CD4-positive, alpha-beta memory T cell (primary cell): Measurements from ENCODE around the gene MKNK1. TPM values are rescaled to one million over a fixed set of nuclear protein-coding genes. Genes with fewer than 3 reads are reported as not detected.

ENCODE experiments used
- CTCF ChIA-PET: fragments of 350-600 bp; sonication (Branson Sonifier 250); formaldehyde crosslinking; loops from one replicate; lab custom pipeline; 2021; ENCODE audit warnings: inconsistent platforms; ENCODE audit not compliant: partially characterized antibody; lab: Charles Lee
- POLR2A ChIA-PET: fragments of 350-600 bp; sonication (Branson Sonifier 250); formaldehyde crosslinking; loops from one replicate; lab custom pipeline; 2021; ENCODE audit not compliant: partially characterized antibody; lab: Charles Lee
- DNase-seq, 5 donors: peaks; one replicate each; pipeline versions ENCODE4 v3.0.0 to v3.0.0-alpha.2; 2020 to 2022; ENCODE audit warnings: mixed read lengths in 1 of 5
- H3K27ac ChIP-seq: one replicate; pipeline ENCODE4 v1.7.0; 2013; ENCODE audit warnings: low read depth, low read length
- H3K27me3 ChIP-seq: 2 replicates; pipeline ENCODE4 v1.7.0; 2013; ENCODE audit warnings: mild to moderate bottlenecking, low read length, moderate library complexity; ENCODE audit not compliant: insufficient read depth
- H3K36me3 ChIP-seq: 2 replicates; pipeline ENCODE4 v1.7.0; 2013; ENCODE audit warnings: mild to moderate bottlenecking, low read length, moderate library complexity; ENCODE audit not compliant: insufficient read depth
- H3K4me1 ChIP-seq: 2 replicates; pipeline ENCODE4 v1.7.0; 2013; ENCODE audit warnings: mild to moderate bottlenecking, low read length, moderate library complexity; ENCODE audit not compliant: insufficient read depth
- H3K4me3 ChIP-seq, 2 donors: one replicate each; pipeline ENCODE4 v1.7.0; 2013; ENCODE audit warnings: low read length in 2 of 2, mild to moderate bottlenecking in 1 of 2
- H3K9me3 ChIP-seq, 2 donors: one replicate each; pipeline ENCODE4 v1.7.0; 2013; ENCODE audit warnings: low read length in 2 of 2, control low read depth in 1 of 2; ENCODE audit not compliant: control insufficient read depth in 1 of 2
- H3K27ac Mint-ChIP-seq, 7 donors: one replicate each; pipeline ENCODE4 v1.8.0; 2020 to 2021; ENCODE audit warnings: mixed read lengths in 7 of 7, mild to moderate bottlenecking in 6 of 7, inconsistent platforms in 3 of 7, moderate library complexity in 3 of 7
- H3K27me3 Mint-ChIP-seq, 2 donors: one replicate each; pipeline ENCODE4 v1.8.0; 2020 to 2021; ENCODE audit warnings: mixed read lengths in 2 of 2
- H3K36me3 Mint-ChIP-seq, 2 donors: one replicate each; pipeline ENCODE4 v1.8.0; 2020 to 2021; ENCODE audit warnings: mixed read lengths in 2 of 2, inconsistent platforms in 1 of 2, mild to moderate bottlenecking in 1 of 2
- H3K4me1 Mint-ChIP-seq, 4 donors: one replicate each; pipeline ENCODE4 v1.8.0; 2020 to 2021; ENCODE audit warnings: mixed read lengths in 4 of 4, mild to moderate bottlenecking in 1 of 4
- H3K4me3 Mint-ChIP-seq, 8 donors: one replicate each; pipeline ENCODE4 v1.8.0; 2020 to 2021; ENCODE audit warnings: mixed read lengths in 8 of 8, mild to moderate bottlenecking in 7 of 8, moderate library complexity in 6 of 8, inconsistent platforms in 3 of 8
- H3K9me3 Mint-ChIP-seq, 8 donors: one replicate each; pipeline ENCODE4 v1.8.0; 2020 to 2021; ENCODE audit warnings: mixed read lengths in 8 of 8, mild to moderate bottlenecking in 5 of 8, inconsistent platforms in 3 of 8, moderate library complexity in 1 of 8
- intact Hi-C: fragments of 100-400 bp; cut with micrococcal nuclease; formaldehyde crosslinking; loops from one replicate; pipeline ENCODE4 v1.15.1; 2023
- polyA plus RNA-seq, 2 donors: library from polyadenylated mRNA; unstranded; fragments of 300-500 nt; fragmentation: Illumina TruSeq; gene quantifications; one replicate each; pipeline ENCODE4 v1.2.3, GENCODE V29; 2021
- total RNA-seq, 2 experiments: library from RNA; stranded (reverse); gene quantifications; one replicate each; pipeline ENCODE4 v1.2.3, GENCODE V29; 2021

MKNK1 gene
- total and polyA plus RNA-seq, 4 experiments from 2014 or later: 29.3 to 54.9 (median 43.8) TPM

DNA sequence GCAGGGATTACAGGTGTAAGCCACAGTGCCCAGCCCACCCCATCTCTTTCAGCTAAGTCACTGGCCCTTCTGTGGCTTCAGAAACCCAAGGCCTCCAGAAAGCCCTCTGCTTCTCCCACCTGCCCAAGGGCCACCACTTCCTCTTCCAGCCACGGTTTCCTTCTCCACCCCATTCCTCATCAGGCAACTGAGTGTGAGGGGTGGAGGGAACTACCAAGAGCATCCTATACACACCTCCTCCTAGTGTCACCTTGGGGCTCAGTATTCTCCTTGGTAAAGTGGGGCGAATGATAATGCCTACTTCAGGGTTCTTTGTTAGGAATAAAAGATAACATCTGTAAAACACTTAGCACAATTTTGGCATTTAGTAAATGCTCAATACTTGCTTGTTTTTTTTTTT is 82.7 kb downstream of the MKNK1 start:
- peaks cover 16 to 27% of the 10 kb centered on the region in 2 donors for H3K27me3 Mint-ChIP-seq
- no peaks in the 10 kb centered on the region for H3K9me3 Mint-ChIP-seq
- no peak overlapping the region for H3K27ac Mint-ChIP-seq
- no peak for DNase-seq
- peaks cover 5% of the 10 kb centered on the region for H3K4me1 ChIP-seq
- no peaks in the 10 kb centered on the region for H3K9me3 ChIP-seq
- no peak overlapping the region for H3K27ac ChIP-seq
- no peak overlapping the region for H3K4me3 Mint-ChIP-seq
- no peaks in the 10 kb centered on the region for H3K27me3 ChIP-seq
- ChIA-PET CTCF (interaction anchor here (1.4 to 1.8 kb wide), 2 partner anchors 8 to 12 kb away, joined by 4 to 5 read pairs; no protein-coding TSS in a partner anchor), POLR2A (no interaction called here)
- H3K36me3 Mint-ChIP-seq: no peaks in the 10 kb centered on the region
- H3K4me1 Mint-ChIP-seq: peaks cover 4 to 10% (median 5%) of the 10 kb centered on the region in 4 donors
- intact Hi-C loops: no loop called here
- H3K36me3 ChIP-seq: no peaks in the 10 kb centered on the region
- no peak overlapping the region for H3K4me3 ChIP-seq

DNA sequence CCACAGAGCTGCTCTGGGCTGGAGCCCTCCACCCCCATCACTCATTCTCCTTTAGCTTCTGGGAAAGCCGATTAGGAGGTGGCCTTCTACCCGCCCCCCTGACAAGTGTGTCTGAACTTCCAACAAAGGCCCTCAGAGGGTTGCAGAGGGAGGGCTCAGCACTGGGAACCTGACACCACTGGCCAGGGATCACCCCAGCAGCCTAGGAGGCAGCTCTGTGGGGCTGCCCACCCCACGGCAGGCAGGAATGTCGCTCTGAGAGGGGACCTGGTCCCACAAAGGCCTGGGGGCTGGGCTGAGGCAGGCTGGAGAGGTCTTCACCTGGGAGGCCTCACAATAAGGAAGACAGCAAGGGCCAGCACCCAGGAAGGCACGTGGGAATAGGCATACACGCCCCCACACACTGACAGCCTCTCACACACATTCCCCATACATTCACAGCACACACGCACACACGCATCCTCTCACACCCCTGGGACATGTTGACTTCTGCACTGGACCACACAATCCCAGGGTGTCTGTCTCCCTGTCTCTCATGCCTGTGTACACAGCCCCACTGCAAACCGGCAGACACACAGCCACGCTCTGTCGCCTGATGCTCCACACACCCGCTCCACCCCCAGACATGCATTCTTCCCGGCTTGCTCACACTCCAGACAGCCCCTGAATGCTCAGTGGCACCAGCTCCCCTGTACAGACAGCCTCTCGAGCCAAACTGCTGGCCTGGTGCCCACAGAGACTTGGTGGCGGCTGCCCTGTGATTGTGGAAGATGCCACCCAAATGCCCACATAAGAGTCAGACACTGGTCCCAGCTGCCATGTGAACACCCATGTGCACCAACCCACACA is 83.8 kb downstream of the MKNK1 start:
- no peak overlapping the region for H3K4me3 Mint-ChIP-seq
- ChIA-PET CTCF (interaction anchor here (0.6 to 1.8 kb wide), 2 partner anchors 9 to 73 kb away, joined by 3 to 5 read pairs; no protein-coding TSS in a partner anchor), POLR2A (no interaction called here)
- H3K9me3 ChIP-seq: no peaks in the 10 kb centered on the region
- peaks cover 4 to 10% (median 5%) of the 10 kb centered on the region in 4 donors for H3K4me1 Mint-ChIP-seq
- peaks cover 5% of the 10 kb centered on the region for H3K4me1 ChIP-seq
- no peak overlapping the region for H3K4me3 ChIP-seq
- no peaks in the 10 kb centered on the region for H3K27me3 ChIP-seq
- H3K9me3 Mint-ChIP-seq: no peaks in the 10 kb centered on the region
- no peak overlapping the region for H3K27ac ChIP-seq
- H3K36me3 Mint-ChIP-seq: no peaks in the 10 kb centered on the region
- no peak for DNase-seq
- peaks cover 22 to 29% of the 10 kb centered on the region in 2 donors for H3K27me3 Mint-ChIP-seq
- intact Hi-C loops: no loop called here
- H3K36me3 ChIP-seq: no peaks in the 10 kb centered on the region
- no peak overlapping the region for H3K27ac Mint-ChIP-seq

DNA sequence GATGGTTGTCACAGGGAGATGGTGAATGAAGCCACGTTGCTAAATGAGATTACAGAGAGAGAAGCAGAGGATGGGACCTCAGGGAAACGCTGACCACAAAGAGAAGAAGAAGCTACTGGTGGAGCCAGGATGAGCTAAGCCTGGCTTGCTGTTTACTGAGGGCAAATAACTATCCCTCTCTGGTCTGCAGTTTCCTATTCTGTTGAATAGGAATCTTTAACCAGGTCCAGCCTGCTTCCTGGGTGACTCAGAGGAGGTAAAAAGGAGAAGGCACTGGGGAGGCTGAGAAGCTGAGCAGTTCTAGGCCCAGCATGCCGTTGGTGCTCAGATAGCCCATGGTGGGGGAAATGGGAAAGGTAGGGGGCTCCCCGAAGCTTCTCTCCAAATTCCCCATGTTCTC is 84.9 kb downstream of the MKNK1 start:
- peaks cover 18 to 27% of the 10 kb centered on the region in 2 donors for H3K27me3 Mint-ChIP-seq
- CTCF ChIA-PET: no interaction called here
- POLR2A ChIA-PET: no interaction called here
- no peaks in the 10 kb centered on the region for H3K9me3 Mint-ChIP-seq
- Histone ChIP-seq H3K4me1 (peaks cover 5% of the 10 kb centered on the region), H3K9me3 (no peaks in the 10 kb centered on the region), H3K36me3 (no peaks in the 10 kb centered on the region), H3K4me3 (no peak overlapping the region), H3K27me3 (no peaks in the 10 kb centered on the region), H3K27ac (no peak overlapping the region)
- no peaks in the 10 kb centered on the region for H3K36me3 Mint-ChIP-seq
- no peak overlapping the region for H3K4me3 Mint-ChIP-seq
- H3K4me1 Mint-ChIP-seq: peaks cover 4 to 10% (median 5%) of the 10 kb centered on the region in 4 donors
- no peak overlapping the region for H3K27ac Mint-ChIP-seq
- intact Hi-C loops: no loop called here
- no peak for DNase-seq

DNA sequence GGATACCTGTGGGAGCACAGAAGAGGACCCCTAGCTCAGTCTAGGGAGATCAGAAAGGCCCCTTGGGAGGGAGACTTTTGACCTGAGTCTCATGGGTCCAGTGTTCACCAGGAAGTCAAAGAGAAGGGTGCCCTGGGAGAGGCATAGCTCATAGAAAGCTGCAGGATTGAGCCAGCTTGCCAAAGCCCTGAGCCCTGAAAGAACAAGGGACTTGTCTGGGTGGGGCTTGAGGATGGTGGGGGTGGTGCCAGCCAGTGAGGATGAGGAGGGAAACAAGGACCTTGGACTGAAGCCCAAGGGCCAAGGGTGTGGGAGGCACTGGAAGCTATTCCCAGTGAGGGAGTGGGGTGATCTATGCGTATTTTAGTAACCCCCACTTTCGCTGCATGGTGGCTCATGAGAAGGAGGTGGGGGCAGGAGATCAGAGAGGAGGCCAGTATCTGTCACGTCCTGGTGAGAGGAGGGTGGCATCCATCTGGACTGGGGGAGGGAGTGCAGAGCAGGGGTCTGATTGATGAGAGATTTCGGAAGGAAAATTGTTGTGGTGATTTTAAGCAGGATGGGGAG is 86.1 kb downstream of the MKNK1 start:
- Mint-ChIP-seq H3K36me3 (no peaks in the 10 kb centered on the region), H3K4me1 (peaks cover 4 to 10% (median 5%) of the 10 kb centered on the region in 4 donors), H3K4me3 (no peak overlapping the region), H3K27ac (no peak overlapping the region), H3K9me3 (no peaks in the 10 kb centered on the region), H3K27me3 (peaks cover 21 to 31% of the 10 kb centered on the region in 2 donors)
- no peak for DNase-seq
- no peaks in the 10 kb centered on the region for H3K27me3 ChIP-seq
- CTCF ChIA-PET: interaction anchor here (0.9 to 1.2 kb wide), 2 partner anchors 9 to 11 kb away, joined by 3 read pairs; no protein-coding TSS in a partner anchor
- intact Hi-C loops: no loop called here
- H3K4me1 ChIP-seq: peaks cover 5% of the 10 kb centered on the region
- no peak overlapping the region for H3K4me3 ChIP-seq
- H3K36me3 ChIP-seq: no peaks in the 10 kb centered on the region
- POLR2A ChIA-PET: interaction anchor here (0.6 kb wide), 1 partner anchor 20 kb away, joined by 3 read pairs; no protein-coding TSS in a partner anchor
- H3K27ac ChIP-seq: no peak overlapping the region
- H3K9me3 ChIP-seq: no peaks in the 10 kb centered on the region

DNA sequence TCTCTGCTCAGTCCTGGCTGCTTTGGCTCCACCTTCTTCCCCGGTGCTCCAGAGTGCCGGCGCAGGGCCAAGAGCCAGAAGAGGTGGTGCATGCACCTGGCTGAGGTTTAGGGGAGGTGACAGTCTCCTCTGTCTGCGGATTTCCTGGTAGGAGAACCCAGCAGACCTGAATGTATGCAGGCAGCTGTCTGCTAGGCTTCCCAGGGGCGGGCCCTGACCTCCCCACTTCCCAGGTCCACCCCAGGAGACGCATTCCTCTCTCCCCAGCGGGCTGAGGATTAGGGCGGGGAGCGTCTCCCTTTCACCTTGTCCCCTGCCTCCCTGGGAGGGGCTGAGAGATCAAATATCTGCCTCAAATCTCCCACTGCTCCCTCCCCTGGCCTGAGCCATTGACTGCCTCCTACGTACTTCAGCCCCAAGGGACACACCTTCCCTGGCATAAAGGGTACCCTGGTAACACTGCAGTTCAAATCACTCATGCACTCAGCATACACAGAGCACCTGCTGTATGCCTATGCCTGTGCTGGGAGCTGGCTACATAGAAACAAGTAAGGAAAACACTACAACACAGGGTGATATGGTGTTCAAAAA is 87.0 kb downstream of the MKNK1 start:
- POLR2A ChIA-PET: no interaction called here
- Mint-ChIP-seq H3K27me3 (peaks cover 21 to 35% of the 10 kb centered on the region in 2 donors), H3K36me3 (no peaks in the 10 kb centered on the region), H3K4me1 (peaks cover 3 to 4% (median 4%) of the 10 kb centered on the region in 4 donors), H3K27ac (no peak overlapping the region), H3K9me3 (no peaks in the 10 kb centered on the region), H3K4me3 (no peak overlapping the region)
- intact Hi-C loops: no loop called here
- Histone ChIP-seq H3K36me3 (no peaks in the 10 kb centered on the region), H3K27ac (no peak overlapping the region), H3K27me3 (no peaks in the 10 kb centered on the region), H3K9me3 (no peaks in the 10 kb centered on the region), H3K4me1 (no peaks in the 10 kb centered on the region), H3K4me3 (no peak overlapping the region)
- CTCF ChIA-PET: interaction anchor here (1.2 kb wide), 1 partner anchor 10 kb away, joined by 3 read pairs; no protein-coding TSS in a partner anchor
- no peak for DNase-seq

DNA sequence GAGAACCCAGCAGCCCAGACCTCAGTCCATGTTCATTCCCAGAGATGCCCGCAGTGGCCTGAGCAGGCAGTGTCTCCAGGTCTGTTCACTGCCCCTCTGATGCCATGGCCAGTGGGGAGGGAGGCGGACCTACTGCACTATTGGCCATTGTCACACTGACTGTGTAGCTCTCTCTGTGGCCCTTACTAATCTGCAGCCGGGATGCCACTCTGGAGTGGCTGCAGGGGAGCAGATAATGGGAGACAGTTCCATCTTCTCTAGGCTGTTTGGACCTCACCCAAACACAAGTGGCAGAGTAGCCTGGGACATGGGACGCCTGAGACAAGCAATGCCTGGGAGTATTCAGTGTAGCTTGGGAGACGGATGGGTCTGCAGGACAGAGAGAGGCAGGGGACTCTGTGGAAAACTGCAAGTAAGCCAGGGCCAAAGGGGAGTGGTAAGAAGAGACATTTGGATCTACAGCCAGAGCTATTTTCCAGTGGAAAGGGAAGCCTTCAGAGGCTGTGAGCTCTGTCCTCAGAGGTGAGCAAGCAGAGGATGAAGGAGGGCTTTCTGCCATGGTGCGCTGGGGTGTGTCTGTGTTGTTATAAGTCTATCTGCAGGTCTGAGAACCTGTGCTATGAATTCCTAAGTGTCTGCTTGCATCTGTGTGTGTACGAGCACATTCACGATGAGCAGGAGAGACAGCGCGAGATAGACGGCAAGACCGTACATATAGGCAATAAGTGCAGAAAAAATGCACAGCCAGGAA is 87.7 kb downstream of the MKNK1 start:
- intact Hi-C loops: no loop called here

More for the DNA sequence above, 87.7 kb downstream of the MKNK1 start:
- no peak overlapping the region for H3K4me3 Mint-ChIP-seq
- H3K27me3 Mint-ChIP-seq: peaks cover 25 to 39% of the 10 kb centered on the region in 2 donors
- CTCF ChIA-PET: interaction anchor here (1.2 kb wide), 1 partner anchor 11 kb away, joined by 3 read pairs; no protein-coding TSS in a partner anchor
- Histone ChIP-seq H3K9me3 (no peaks in the 10 kb centered on the region), H3K36me3 (no peaks in the 10 kb centered on the region), H3K27me3 (no peaks in the 10 kb centered on the region), H3K4me1 (no peaks in the 10 kb centered on the region), H3K27ac (no peak overlapping the region), H3K4me3 (no peak overlapping the region)
- no peak for DNase-seq
- no peak overlapping the region for H3K27ac Mint-ChIP-seq
- H3K36me3 Mint-ChIP-seq: no peaks in the 10 kb centered on the region
- peaks cover 0 to 4% (median under 1%) of the 10 kb centered on the region in 4 donors for H3K4me1 Mint-ChIP-seq
- H3K9me3 Mint-ChIP-seq: no peaks in the 10 kb centered on the region
- POLR2A ChIA-PET: no interaction called here
